COLO668 (cell line): ENCODE measurements around the gene PNKP.

Experiments used
- DNase-seq: peaks from one replicate; lab custom pipeline; 2025; ENCODE audit not compliant: unreplicated experiment; lab: John Stamatoyannopoulos, UW

Gene PNKP

GRCh38 chr19:49860336-49861102, 6.9 kb downstream of the PNKP start:
- no peak for DNase-seq

DNA sequence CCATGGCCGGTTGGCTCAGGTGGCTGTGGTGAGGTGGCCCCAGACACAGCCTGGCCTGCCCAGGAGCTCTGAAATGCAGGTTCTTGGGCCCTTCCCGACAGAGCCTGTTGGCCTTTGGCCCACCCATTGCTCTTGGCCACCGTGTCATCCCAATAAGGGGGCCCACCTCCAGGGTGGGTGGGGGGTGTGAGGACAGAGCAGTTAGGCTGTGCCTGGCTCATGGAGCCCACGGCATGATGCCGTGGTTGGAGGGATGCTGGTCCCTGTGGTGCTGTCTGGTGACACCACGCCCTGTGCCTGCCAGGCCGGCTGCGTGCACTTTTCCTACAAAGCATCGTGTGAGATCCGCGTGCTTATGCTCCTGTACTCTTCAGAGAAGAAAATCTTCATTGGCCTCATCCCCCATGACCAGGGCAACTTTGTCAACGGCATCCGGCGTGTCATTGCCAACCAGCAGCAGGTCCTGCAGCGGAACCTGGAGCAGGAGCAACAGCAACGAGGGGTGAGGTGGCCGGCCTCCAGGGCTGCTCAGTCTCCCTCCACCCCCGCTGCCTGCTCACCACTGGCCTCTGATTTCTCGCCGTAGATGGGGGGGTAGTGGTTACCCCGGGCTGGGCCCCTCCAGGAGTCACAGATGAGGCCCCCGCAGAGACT, 7.6 kb downstream of the PNKP start:
- DNase-seq: no peak

GRCh38 chr19:49858088-49858985, 9.0 kb downstream of the PNKP start:
- DNase-seq: no peak

GRCh38 chr19:49857838-49858087, 9.6 kb downstream of the PNKP start:
- no peak for DNase-seq

- no peak for DNase-seq
These were observed 10.1 kb downstream of the PNKP start for GRCh38 chr19:49857061-49857837.

DNA sequence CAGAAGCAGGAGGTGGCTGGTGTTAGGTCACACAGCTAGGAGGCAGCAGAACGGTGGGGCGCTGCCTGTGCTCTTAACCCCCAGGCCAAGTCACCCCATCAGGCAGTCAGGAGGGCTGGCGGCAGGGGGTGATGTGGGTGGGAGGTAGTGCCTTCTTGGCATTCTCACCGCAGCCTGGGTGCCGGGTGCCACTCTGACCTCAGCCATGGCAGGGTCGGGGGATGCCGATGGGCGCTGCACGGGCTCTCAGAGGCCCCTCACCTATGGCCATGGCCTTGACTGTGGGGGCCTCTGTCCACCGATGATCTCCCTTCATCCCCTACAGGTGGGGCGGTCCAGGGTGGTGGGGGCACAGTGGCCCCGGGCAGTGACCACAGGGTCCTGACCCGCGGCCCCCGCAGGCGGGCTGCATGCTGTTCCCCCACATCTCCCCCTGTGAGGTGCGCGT, 10.8 kb downstream of the PNKP start:
- no peak for DNase-seq

GRCh38 chr19:49855676-49856573, 11.5 kb downstream of the PNKP start:
- DNase-seq: no peak

DNA sequence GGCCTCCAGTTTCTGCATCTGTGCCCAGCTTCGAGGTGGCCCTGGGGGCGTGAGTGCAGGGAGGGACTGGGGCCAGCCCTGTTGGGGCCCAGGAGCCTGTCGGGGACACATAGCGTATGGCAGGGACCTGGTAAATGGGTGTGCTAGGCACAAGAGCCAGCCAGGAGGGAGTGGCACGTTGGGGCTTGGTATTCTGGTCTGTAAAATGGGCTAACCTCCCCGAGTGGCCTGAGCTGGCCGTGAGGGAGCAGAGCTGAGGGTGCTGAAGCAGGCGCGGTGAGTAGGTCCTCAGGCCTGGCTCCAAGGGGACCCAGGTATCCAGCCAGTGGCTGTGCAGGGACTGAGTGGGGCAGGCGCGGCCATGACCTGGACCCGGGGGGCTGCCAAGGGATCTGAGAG, 12.1 kb downstream of the PNKP start:
- no peak for DNase-seq

- DNase-seq: no peak
These were observed 12.8 kb downstream of the PNKP start for GRCh38 chr19:49854378-49855263.

DNA sequence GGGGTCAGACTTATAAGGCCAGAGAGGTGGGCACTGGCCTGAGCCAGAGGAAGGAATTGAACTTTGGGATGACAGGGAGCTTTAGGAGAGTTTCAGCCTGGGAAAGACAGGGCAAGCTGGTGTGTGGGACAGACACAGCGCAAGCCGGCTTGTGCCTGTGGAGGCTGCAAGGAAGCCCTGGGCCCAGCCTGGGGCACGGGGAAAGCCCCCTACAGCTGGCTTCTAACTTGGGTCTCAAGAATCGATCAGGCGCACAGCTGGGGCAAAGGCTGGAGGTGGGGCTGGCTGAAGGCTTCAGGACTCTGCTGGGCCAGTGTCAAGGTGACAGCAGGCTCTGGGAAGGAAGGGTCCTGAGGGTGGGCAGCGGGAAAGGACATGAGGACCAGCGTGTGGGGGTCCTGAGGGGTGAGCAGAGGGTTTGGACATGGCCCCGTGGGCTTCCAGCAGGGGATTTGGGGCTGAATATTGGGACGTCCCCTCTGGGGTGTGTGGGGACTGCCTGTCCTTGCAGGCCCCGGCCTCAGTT, 13.5 kb downstream of the PNKP start:
- DNase-seq: no peak

GRCh38 chr19:49852631-49853126, 14.7 kb downstream of the PNKP start:
- DNase-seq: no peak

DNA sequence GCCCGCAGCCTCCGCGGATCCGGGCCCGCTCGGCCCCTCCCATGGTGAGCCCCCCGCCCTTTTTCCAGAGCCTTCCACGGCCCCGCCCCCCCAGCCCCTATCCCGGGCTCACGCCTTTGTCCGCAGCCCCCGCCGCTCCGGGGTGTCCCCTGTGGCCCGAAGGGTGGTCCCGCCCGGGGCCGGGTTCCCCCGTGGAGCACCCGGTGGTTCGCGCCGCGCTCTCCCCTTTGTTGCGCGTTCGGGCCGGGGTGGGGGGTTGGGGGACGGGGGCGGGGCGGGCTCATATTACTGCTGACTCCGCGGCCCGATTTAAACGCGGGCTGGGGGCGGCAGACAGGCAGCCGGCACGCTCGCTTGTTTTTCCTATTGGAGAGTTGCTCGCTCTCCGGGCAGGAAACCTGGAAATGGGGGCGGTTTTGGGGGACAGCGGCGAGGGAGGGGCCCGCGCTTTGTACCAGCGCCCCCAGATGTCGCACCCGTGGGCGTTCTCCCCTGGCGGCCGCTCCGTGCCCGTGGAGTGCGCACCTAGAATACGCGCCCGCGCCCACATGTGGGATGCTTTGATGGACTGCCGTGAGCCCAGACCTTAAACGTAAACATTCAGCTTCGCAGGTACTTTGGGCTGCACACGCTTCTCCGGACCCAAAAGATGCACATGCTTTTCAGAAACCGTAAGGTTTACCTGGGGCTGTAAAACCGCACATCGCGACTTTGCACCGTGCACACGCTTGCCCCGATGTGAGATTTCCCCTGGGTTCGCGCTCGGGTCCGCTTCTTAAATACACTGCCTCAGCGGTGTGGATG, 15.7 kb downstream of the PNKP start:
- DNase-seq: peak; percentile 62

- peak; percentile 94 for DNase-seq
These were observed 16.7 kb downstream of the PNKP start, which contains the start of gene PTOV1 for GRCh38 chr19:49850487-49851342. Gene PTOV1 (plus strand): TSS chr19:49851159.

GRCh38 chr19:49850221-49850486, 17.2 kb downstream of the PNKP start:
- no peak for DNase-seq

- DNase-seq: no peak
These were observed 17.7 kb downstream of the PNKP start for GRCh38 chr19:49849433-49850220.

- no peak for DNase-seq
These were observed 18.4 kb downstream of the PNKP start for GRCh38 chr19:49848938-49849337.
